ENCODE results near the gene COX8C.

The COX8C gene

GRCh38 chr14:93343266-93343665 lies 3.7 kb upstream of the COX8C start:
- Histone ChIP-seq H3K9me3 (ENCODE audit: control insufficient read depth, insufficient read depth, low read length) (peaks cover 9% of the 10 kb centered on the region), H4K20me1 (ENCODE audit: control insufficient read depth, insufficient read depth, low read depth, low read length) (no peaks in the 10 kb centered on the region), H3K27me3 (ENCODE audit: control insufficient read depth, low read length) (no peaks in the 10 kb centered on the region), H3K36me3 (ENCODE audit: control insufficient read depth, low read length) (no peaks in the 10 kb centered on the region), H3F3A (ENCODE audit: control insufficient read depth, insufficient read depth) (no peaks in the 10 kb centered on the region), H3K4me1 (ENCODE audit: control insufficient read depth, low read length) (no peaks in the 10 kb centered on the region), H3K4me3 (ENCODE audit: low read length) (no peak overlapping the region), H3K79me2 (ENCODE audit: control insufficient read depth, low read length) (no peaks in the 10 kb centered on the region), H3K9me2 (replicated peaks; ENCODE audit: control insufficient read depth, low read length) (no peaks in the 10 kb centered on the region), H3K4me2 (ENCODE audit: low read length) (no peak overlapping the region), H3K27ac (ENCODE audit: low read depth, low read length) (no peak overlapping the region)
- TF ChIP-seq CTCF (IDR thresholded peaks at IDR 0.05; ENCODE audit: low read depth, low read length, poor library complexity, severe bottlenecking) (no peak), EZH2phosphoT487 (IDR thresholded peaks at IDR 0.05; ENCODE audit: borderline replicate concordance, low read length) (no peak)

- TF ChIP-seq EZH2phosphoT487 (IDR thresholded peaks at IDR 0.05; ENCODE audit: borderline replicate concordance, low read length): no peak
- TF ChIP-seq CTCF (IDR thresholded peaks at IDR 0.05; ENCODE audit: low read depth, low read length, poor library complexity, severe bottlenecking): no peak
- Histone ChIP-seq H3K9me2 (replicated peaks; ENCODE audit: control insufficient read depth, low read length) (no peaks in the 10 kb centered on the region), H3K4me1 (ENCODE audit: control insufficient read depth, low read length) (no peaks in the 10 kb centered on the region), H3K27me3 (ENCODE audit: control insufficient read depth, low read length) (no peaks in the 10 kb centered on the region), H3K27ac (ENCODE audit: low read depth, low read length) (no peak overlapping the region), H3K4me3 (ENCODE audit: low read length) (no peak overlapping the region), H3K79me2 (ENCODE audit: control insufficient read depth, low read length) (no peaks in the 10 kb centered on the region), H3K36me3 (ENCODE audit: control insufficient read depth, low read length) (no peaks in the 10 kb centered on the region), H3F3A (ENCODE audit: control insufficient read depth, insufficient read depth) (no peaks in the 10 kb centered on the region), H4K20me1 (ENCODE audit: control insufficient read depth, insufficient read depth, low read depth, low read length) (no peaks in the 10 kb centered on the region), H3K9me3 (ENCODE audit: control insufficient read depth, insufficient read depth, low read length) (peaks cover 9% of the 10 kb centered on the region), H3K4me2 (ENCODE audit: low read length) (no peak overlapping the region)
Measured at GRCh38 chr14:93343797-93344196, 3.2 kb upstream of the COX8C start.

- H3K9me3 ChIP-seq (ENCODE audit: control insufficient read depth, insufficient read depth, low read length): no peaks in the 10 kb centered on the region; the same call in 1 of the 2 replicates
- peaks cover 6% of the 10 kb centered on the region; the same call in 1 of the 2 replicates for H3K4me1 ChIP-seq (ENCODE audit: control insufficient read depth, low read length)
- no peak overlapping the region for H3K4me2 ChIP-seq (ENCODE audit: low read length)
- H3K27me3 ChIP-seq (ENCODE audit: control insufficient read depth, low read length): no peaks in the 10 kb centered on the region
- H3K27ac ChIP-seq (ENCODE audit: low read depth, low read length): no peak overlapping the region
- no peaks in the 10 kb centered on the region for H4K20me1 ChIP-seq (ENCODE audit: control insufficient read depth, insufficient read depth, low read depth, low read length)
- H3K9me2 ChIP-seq (replicated peaks; ENCODE audit: control insufficient read depth, low read length): no peaks in the 10 kb centered on the region
- no peaks in the 10 kb centered on the region for H3K36me3 ChIP-seq (ENCODE audit: control insufficient read depth, low read length)
- H3F3A ChIP-seq (ENCODE audit: control insufficient read depth, insufficient read depth): no peaks in the 10 kb centered on the region
- H3K79me2 ChIP-seq (ENCODE audit: control insufficient read depth, low read length): no peaks in the 10 kb centered on the region
- H3K4me3 ChIP-seq (ENCODE audit: low read length): no peak overlapping the region
- no peak for TF ChIP-seq CTCF (IDR thresholded peaks at IDR 0.05; ENCODE audit: low read depth, low read length, poor library complexity, severe bottlenecking)
- no peak for TF ChIP-seq EZH2phosphoT487 (IDR thresholded peaks at IDR 0.05; ENCODE audit: borderline replicate concordance, low read length)
Measured at GRCh38 chr14:93347850-93348249, 868 bp downstream of the COX8C start.

Measured in DOHH2 (cell line).